ENCODE measurements around the gene ABCA4.

Gene ABCA4

DNA sequence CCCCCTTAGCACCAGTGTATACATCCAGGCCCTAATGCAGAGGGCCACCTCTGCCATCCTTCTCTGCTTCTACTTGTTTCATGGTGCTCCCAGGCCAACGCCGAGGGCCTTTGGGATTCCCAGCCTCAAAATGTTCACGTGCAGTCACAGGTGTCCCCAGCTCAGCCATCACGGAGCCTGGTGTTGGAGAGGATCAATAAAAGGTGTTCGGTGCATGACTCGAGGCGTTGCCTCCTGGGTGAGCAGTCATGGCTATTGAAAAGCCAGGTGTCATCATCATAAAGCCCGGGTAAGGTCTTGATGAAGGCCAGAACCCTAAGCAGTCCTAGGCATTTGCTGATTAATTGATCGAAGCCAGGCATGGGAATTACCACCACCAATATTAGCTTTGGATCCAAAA, 76.1 kb downstream of the ABCA4 start:
- H3K4me2 ChIP-seq (ENCODE audit: insufficient read depth, low read length): no peak overlapping the region
- no peak overlapping the region for H3K9ac ChIP-seq (ENCODE audit: low read depth, low read length)
- no peak overlapping the region for H2AFZ ChIP-seq (ENCODE audit: low read depth, low read length)
- DNase-seq: no peak
- ATAC-seq (ENCODE audit: insufficient read depth, low read depth): no peak
- H3K4me3 ChIP-seq (ENCODE audit: low read depth in 1 of 2, low read length in 2 of 2): no peak overlapping the region
- H3K27me3 ChIP-seq (ENCODE audit: insufficient read depth, low read length, poor library complexity): no peaks in the 10 kb centered on the region
- H3K36me3 ChIP-seq (ENCODE audit: insufficient read depth, low read length): no peaks in the 10 kb centered on the region
- no peaks in the 10 kb centered on the region for H3K79me2 ChIP-seq (ENCODE audit: insufficient read depth, low read length)
- no peaks in the 10 kb centered on the region for H3K9me3 ChIP-seq (ENCODE audit: insufficient read depth, low read length, severe bottlenecking)
- no peaks in the 10 kb centered on the region for H4K20me1 ChIP-seq (ENCODE audit: insufficient read depth, low read length)
- TF ChIP-seq, protein P1, sequence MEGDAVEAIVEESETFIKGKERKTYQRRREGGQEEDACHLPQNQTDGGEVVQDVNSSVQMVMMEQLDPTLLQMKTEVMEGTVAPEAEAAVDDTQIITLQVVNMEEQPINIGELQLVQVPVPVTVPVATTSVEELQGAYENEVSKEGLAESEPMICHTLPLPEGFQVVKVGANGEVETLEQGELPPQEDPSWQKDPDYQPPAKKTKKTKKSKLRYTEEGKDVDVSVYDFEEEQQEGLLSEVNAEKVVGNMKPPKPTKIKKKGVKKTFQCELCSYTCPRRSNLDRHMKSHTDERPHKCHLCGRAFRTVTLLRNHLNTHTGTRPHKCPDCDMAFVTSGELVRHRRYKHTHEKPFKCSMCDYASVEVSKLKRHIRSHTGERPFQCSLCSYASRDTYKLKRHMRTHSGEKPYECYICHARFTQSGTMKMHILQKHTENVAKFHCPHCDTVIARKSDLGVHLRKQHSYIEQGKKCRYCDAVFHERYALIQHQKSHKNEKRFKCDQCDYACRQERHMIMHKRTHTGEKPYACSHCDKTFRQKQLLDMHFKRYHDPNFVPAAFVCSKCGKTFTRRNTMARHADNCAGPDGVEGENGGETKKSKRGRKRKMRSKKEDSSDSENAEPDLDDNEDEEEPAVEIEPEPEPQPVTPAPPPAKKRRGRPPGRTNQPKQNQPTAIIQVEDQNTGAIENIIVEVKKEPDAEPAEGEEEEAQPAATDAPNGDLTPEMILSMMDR (IDR thresholded peaks at IDR 0.05; ENCODE audit: borderline replicate concordance, extremely low read depth, low read length, poor library complexity, severe bottlenecking): no peak
- no peaks in the 10 kb centered on the region for H3K4me1 ChIP-seq (ENCODE audit: insufficient read depth, low read length)
- no peak overlapping the region for H3K27ac ChIP-seq (ENCODE audit: low read length)

DNA sequence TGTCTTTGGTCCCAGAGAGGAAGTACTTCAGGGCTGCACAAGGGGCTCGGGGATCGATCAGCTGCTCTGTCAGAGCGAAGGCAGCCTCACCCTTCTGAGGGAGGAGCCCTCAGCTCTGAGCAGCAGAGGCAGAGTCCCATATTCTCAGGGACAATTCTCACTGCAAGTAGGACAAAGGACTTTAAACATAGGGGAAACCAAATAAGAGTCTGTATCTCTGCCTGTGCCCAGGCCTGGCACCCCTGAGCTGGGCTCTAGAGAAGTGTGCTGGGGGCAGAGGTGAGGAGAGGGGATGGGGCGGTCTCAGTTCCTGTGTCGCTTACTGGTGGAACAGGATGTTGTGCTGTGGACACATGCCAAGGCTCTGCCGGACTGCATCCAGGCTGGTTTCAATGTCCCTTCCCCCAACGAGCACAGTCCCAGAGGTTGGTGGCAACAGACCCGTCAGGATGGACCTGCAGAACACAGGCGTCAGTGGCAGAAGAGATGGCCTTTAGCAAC, 76.6 kb downstream of the ABCA4 start:
- Histone ChIP-seq H3K4me2 (ENCODE audit: insufficient read depth, low read length) (no peak overlapping the region), H2AFZ (ENCODE audit: low read depth, low read length) (no peak overlapping the region), H3K27me3 (ENCODE audit: insufficient read depth, low read length, poor library complexity) (no peaks in the 10 kb centered on the region), H3K27ac (ENCODE audit: low read length) (no peak overlapping the region), H3K9me3 (ENCODE audit: insufficient read depth, low read length, severe bottlenecking) (no peaks in the 10 kb centered on the region), H3K9ac (ENCODE audit: low read depth, low read length) (no peak overlapping the region), H3K79me2 (ENCODE audit: insufficient read depth, low read length) (no peaks in the 10 kb centered on the region), H3K36me3 (ENCODE audit: insufficient read depth, low read length) (no peaks in the 10 kb centered on the region), H3K4me3 (ENCODE audit: low read depth in 1 of 2, low read length in 2 of 2) (no peak overlapping the region), H4K20me1 (ENCODE audit: insufficient read depth, low read length) (no peaks in the 10 kb centered on the region), H3K4me1 (ENCODE audit: insufficient read depth, low read length) (no peaks in the 10 kb centered on the region)
- TF ChIP-seq, protein P1 (IDR thresholded peaks at IDR 0.05; ENCODE audit: borderline replicate concordance, extremely low read depth, low read length, poor library complexity, severe bottlenecking): no peak
- no peak for TF ChIP-seq EZH2 (IDR thresholded peaks at IDR 0.05; ENCODE audit: borderline replicate concordance, low read depth, low read length, severe bottlenecking)
- ATAC-seq (ENCODE audit: insufficient read depth, low read depth) (no peak), DNase-seq (no peak)

DNA sequence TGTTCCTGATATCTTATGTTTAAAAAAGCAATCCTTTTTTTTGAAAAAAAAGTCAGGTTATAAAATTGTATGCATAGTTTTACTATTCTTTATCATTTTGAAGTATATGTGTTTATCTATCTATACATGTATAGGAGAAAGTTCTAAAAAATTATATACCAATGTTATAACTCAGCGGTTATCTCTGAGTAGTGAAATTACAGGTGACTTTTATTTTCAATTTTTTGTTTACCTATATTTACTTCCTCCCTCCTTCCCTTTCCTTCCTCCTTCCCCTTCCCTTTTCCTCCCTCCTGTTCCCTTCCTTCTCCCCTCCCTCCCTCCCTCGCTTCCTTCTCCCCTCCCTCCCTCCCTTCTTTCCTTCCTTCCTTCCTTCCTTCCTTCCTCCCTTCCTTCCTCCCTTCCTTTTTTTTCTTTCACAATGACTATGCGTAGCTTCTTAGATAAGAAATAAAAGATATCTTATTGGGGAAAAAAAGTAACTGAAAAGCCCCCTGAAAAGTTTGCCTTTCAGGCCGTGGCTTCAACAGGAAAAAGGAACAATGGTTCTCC, 77.1 kb downstream of the ABCA4 start:
- Histone ChIP-seq H3K27ac (ENCODE audit: low read length) (no peak overlapping the region), H2AFZ (ENCODE audit: low read depth, low read length) (no peak overlapping the region), H3K27me3 (ENCODE audit: insufficient read depth, low read length, poor library complexity) (no peaks in the 10 kb centered on the region), H3K9me3 (ENCODE audit: insufficient read depth, low read length, severe bottlenecking) (no peaks in the 10 kb centered on the region), H3K4me2 (ENCODE audit: insufficient read depth, low read length) (no peak overlapping the region), H3K36me3 (ENCODE audit: insufficient read depth, low read length) (no peaks in the 10 kb centered on the region), H3K4me1 (ENCODE audit: insufficient read depth, low read length) (no peaks in the 10 kb centered on the region), H3K79me2 (ENCODE audit: insufficient read depth, low read length) (no peaks in the 10 kb centered on the region), H3K9ac (ENCODE audit: low read depth, low read length) (no peak overlapping the region), H3K4me3 (ENCODE audit: low read depth in 1 of 2, low read length in 2 of 2) (no peak overlapping the region), H4K20me1 (ENCODE audit: insufficient read depth, low read length) (no peaks in the 10 kb centered on the region)
- ATAC-seq (ENCODE audit: insufficient read depth, low read depth) (no peak), DNase-seq (no peak)
- TF ChIP-seq EZH2 (IDR thresholded peaks at IDR 0.05; ENCODE audit: borderline replicate concordance, low read depth, low read length, severe bottlenecking): no peak
- TF ChIP-seq, protein P1 (IDR thresholded peaks at IDR 0.05; ENCODE audit: borderline replicate concordance, extremely low read depth, low read length, poor library complexity, severe bottlenecking): no peak

DNA sequence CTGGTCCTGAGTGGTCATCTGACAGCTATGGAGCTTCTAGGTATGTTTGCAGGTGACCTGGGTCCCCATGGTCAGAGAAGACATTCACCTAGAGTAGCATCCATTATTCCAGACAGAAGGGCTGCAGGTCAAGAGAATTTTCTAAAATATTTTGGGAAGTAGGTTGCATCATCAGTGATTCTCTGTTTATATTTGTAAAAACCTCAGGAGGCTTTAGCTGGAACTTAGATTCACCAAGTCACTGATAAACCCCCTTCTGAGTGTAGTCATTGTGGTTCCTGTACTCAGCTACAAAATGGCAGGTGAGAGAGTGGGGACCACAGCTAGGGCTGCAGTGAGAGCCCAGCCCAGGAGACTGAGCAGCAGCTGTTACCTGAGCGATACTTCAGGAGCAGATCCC, 78.6 kb downstream of the ABCA4 start:
- no peaks in the 10 kb centered on the region for H4K20me1 ChIP-seq (ENCODE audit: insufficient read depth, low read length)
- peaks cover 6% of the 10 kb centered on the region; the same call in 1 of the 2 replicates for H3K4me1 ChIP-seq (ENCODE audit: insufficient read depth, low read length)
- H3K27ac ChIP-seq (ENCODE audit: low read length): no peak overlapping the region
- TF ChIP-seq, protein P1 (IDR thresholded peaks at IDR 0.05; ENCODE audit: borderline replicate concordance, extremely low read depth, low read length, poor library complexity, severe bottlenecking): no peak
- TF ChIP-seq EZH2 (IDR thresholded peaks at IDR 0.05; ENCODE audit: borderline replicate concordance, low read depth, low read length, severe bottlenecking): no peak
- no peaks in the 10 kb centered on the region for H3K79me2 ChIP-seq (ENCODE audit: insufficient read depth, low read length)
- H3K4me3 ChIP-seq (ENCODE audit: low read depth in 1 of 2, low read length in 2 of 2): no peak overlapping the region
- H3K9ac ChIP-seq (ENCODE audit: low read depth, low read length): no peak overlapping the region
- H3K36me3 ChIP-seq (ENCODE audit: insufficient read depth, low read length): no peaks in the 10 kb centered on the region
- H3K27me3 ChIP-seq (ENCODE audit: insufficient read depth, low read length, poor library complexity): no peaks in the 10 kb centered on the region
- DNase-seq: no peak
- H2AFZ ChIP-seq (ENCODE audit: low read depth, low read length): no peak overlapping the region
- no peak for ATAC-seq (ENCODE audit: insufficient read depth, low read depth)
- H3K4me2 ChIP-seq (ENCODE audit: insufficient read depth, low read length): no peak overlapping the region
- H3K9me3 ChIP-seq (ENCODE audit: insufficient read depth, low read length, severe bottlenecking): no peaks in the 10 kb centered on the region

All from DND-41 (cell line).